OCI-LY7 (cell line): ENCODE data around the gene PFKP.

Experiments
- CTCF ChIP-seq: fragments of 200-600 bp; sonication (generic); conservative IDR thresholded peaks from 2 replicates; pipeline ENCODE4 v1.5.1; 2014; ENCODE audit warnings: mild to moderate bottlenecking, antibody characterized with exemption, low read length, moderate library complexity, mixed read lengths
- EZH2phosphoT487 ChIP-seq: fragments of 200-600 bp; sonication (generic); IDR thresholded peaks from 2 replicates; pipeline ENCODE4 v1.6.1; 2018; ENCODE audit warnings: low read depth, borderline replicate concordance, mild to moderate bottlenecking, mixed run types, antibody characterized with exemption, low read length, moderate library complexity, mixed read lengths

DNA sequence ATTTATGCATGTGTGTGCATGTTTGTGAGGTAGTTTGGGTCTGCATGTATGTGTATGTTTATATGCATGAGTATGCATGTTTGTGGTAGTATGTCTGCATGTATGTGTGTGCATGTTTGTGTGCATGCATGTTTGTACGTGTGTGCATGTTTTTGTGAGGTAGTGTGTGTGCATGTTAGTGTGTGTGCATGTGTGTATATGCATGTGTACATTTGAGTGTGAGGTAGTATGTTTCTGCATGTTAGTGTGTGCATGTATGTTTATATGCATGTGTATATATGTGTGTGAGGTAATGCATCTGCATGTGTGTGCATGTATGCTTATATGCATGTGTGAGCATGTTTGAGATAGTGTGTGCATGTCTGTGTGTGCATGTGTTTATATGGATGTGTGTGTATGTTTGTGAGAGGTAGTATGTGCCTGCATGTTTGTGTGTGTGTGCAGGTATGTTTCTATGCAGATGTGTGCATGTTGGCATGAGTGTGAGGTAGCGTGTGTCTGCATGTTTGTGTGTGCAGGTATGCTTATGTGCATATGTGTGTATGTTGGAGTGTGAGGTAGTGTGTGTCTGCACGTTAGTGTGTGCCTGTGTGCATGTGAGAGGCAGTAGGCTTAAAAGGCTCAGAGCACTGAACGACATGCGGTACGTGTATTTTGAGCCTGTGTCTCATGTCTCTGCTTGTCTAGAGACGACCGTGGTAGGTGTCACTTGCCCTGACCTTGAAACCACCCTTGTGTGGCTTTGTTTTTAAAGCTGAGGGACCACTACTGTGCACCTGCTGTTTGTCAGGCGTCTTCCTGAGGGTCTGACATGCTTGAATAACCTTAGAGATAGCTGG is 43.7 kb downstream of the PFKP start:
- TF ChIP-seq CTCF: no peak
- no peak for TF ChIP-seq EZH2phosphoT487
